ENCODE data around the gene BATF2.

The BATF2 gene

DNA sequence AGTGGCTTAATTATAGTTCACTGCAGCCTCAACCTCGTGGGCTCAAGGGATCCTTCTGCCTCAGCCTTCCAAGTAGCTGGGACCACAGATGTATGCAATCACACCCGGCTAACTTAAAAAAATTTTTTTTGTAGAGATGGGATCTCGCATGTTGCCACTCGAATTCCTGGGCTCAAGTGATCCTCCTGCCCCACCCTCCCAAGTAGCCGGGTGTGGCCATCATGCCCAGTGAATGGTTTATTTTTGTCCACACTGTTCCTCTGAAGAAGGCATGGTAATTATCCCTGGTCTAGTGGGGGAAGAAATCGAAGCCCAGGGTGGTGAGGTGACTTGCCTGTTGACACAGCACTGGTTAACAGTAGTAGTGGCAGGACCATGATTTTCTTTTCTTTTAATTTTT is 46.1 kb upstream of the BATF2 start:
- Histone ChIP-seq H3K9me3 (ENCODE audit: control insufficient read depth, low read length) (no peaks in the 10 kb centered on the region), H3K4me1 (no peaks in the 10 kb centered on the region), H3K9ac (no peak overlapping the region), H3K4me3 (ENCODE audit: low read depth, low read length) (no peak overlapping the region), H3K4me2 (ENCODE audit: low read length) (no peak overlapping the region), H2AFZ (no peak overlapping the region), H3K36me3 (ENCODE audit: control insufficient read depth, insufficient read depth, low read length) (no peaks in the 10 kb centered on the region), H3K27ac (no peak overlapping the region), H3K27me3 (ENCODE audit: control insufficient read depth, insufficient read depth, low read length) (no peaks in the 10 kb centered on the region), H3K79me2 (no peaks in the 10 kb centered on the region)
- TF ChIP-seq, protein P1, sequence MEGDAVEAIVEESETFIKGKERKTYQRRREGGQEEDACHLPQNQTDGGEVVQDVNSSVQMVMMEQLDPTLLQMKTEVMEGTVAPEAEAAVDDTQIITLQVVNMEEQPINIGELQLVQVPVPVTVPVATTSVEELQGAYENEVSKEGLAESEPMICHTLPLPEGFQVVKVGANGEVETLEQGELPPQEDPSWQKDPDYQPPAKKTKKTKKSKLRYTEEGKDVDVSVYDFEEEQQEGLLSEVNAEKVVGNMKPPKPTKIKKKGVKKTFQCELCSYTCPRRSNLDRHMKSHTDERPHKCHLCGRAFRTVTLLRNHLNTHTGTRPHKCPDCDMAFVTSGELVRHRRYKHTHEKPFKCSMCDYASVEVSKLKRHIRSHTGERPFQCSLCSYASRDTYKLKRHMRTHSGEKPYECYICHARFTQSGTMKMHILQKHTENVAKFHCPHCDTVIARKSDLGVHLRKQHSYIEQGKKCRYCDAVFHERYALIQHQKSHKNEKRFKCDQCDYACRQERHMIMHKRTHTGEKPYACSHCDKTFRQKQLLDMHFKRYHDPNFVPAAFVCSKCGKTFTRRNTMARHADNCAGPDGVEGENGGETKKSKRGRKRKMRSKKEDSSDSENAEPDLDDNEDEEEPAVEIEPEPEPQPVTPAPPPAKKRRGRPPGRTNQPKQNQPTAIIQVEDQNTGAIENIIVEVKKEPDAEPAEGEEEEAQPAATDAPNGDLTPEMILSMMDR (IDR thresholded peaks at IDR 0.05), result no peak

DNA sequence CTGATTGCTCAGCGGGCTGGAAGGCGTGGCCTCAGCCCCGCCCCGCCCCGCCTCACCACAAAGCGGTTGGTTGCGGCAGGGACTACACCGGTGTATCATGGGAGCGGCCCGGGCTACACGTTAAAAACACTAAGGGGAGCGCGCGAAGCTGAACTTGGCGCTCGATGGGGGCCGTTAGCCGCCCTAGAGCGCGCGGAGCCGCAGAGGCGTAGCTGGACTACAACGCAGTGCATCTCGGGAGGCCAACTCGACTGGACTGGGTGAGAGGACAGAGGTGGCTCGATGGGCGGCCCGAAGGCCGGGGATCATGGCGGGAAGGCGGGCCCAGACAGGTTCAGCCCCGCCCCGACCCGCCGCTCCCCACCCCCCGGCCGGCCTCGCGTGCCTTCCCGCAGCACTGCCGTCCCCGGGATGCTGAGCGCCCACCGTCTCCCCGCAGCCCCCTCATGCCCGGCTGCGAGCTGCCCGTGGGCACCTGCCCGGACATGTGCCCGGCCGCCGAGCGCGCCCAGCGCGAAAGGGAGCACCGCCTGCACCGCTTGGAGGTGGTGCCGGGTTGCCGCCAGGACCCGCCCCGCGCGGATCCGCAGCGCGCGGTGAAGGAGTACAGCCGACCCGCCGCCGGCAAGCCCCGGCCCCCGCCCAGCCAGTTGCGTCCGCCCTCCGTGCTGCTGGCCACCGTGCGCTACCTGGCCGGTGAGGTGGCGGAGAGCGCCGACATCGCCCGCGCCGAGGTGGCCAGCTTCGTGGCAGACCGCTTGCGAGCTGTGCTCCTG is 44.3 kb upstream of the BATF2 start, which contains the start of gene SAC3D1:
Gene SAC3D1 (plus strand): TSS at position 364 of the 776 bp plus-strand sequence. CDS start 83 bp downstream, at position 447.
- H3K4me1 ChIP-seq, result no peaks in the 10 kb centered on the region
- TF ChIP-seq, protein P1 (IDR thresholded peaks at IDR 0.05), result no peak
- peak within 1 kb of the TSS; percentile 63 for H3K4me3 ChIP-seq (ENCODE audit: low read depth, low read length)
- no peaks in the 10 kb centered on the region for H3K79me2 ChIP-seq
- H3K27ac ChIP-seq, result peak within 1 kb of the TSS; percentile 81
- no peaks in the 10 kb centered on the region for H3K27me3 ChIP-seq (ENCODE audit: control insufficient read depth, insufficient read depth, low read length)
- no peaks in the 10 kb centered on the region for H3K9me3 ChIP-seq (ENCODE audit: control insufficient read depth, low read length)
- peak within 1 kb of the TSS; percentile 72 for H3K4me2 ChIP-seq (ENCODE audit: low read length)
- H3K9ac ChIP-seq, result no peak within 1 kb of the TSS
- no peaks in the 10 kb centered on the region for H3K36me3 ChIP-seq (ENCODE audit: control insufficient read depth, insufficient read depth, low read length)
- peak within 1 kb of the TSS; percentile 91 for H2AFZ ChIP-seq

DNA sequence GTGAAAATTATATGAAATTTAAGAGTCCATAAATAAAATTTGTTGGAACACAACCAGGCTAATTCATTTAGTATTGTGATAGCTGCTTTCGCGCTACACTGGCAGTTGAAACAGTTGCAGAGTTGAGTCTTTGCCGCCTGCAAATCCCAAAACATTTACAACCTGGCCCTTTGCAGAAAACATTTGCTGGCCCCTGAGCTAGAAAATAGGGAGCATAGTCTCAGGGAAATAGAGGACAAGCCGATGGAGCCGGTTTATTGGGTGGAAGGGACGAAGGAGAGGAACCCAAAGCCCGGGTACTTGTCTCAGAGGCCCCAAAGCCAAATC is 43.7 kb upstream of the BATF2 start:
- Histone ChIP-seq H3K9ac (no peak overlapping the region), H3K9me3 (ENCODE audit: control insufficient read depth, low read length) (no peaks in the 10 kb centered on the region), H3K4me2 (ENCODE audit: low read length) (peak overlapping the region; percentile 72), H3K36me3 (ENCODE audit: control insufficient read depth, insufficient read depth, low read length) (no peaks in the 10 kb centered on the region), H3K27me3 (ENCODE audit: control insufficient read depth, insufficient read depth, low read length) (no peaks in the 10 kb centered on the region), H3K4me3 (ENCODE audit: low read depth, low read length) (peak overlapping the region; percentile 63), H3K27ac (peak overlapping the region; percentile 81), H3K79me2 (no peaks in the 10 kb centered on the region), H2AFZ (peak overlapping the region; percentile 91), H3K4me1 (no peaks in the 10 kb centered on the region)
- TF ChIP-seq, protein P1 (IDR thresholded peaks at IDR 0.05), result no peak

DNA sequence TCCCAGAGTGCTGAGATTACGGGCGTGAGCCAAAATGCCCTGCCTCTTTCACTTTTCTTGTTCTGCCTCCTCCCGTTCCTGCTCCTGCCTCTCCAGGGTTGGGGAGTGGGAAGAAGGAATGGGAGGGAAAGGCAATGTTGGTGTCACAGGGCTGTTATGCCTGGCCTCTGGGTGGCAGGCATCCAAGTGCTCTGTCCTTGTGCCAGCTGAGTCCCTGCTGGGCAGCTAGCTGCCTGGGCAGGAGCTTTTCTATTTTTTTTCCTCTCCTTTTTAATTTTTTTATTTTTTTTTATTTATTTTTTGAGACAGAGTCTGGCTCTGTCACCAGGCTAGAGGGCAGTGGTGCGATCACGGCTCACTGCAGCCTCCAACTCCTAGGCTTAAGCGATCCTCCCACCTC is 40.2 kb upstream of the BATF2 start:
- Histone ChIP-seq H3K4me1 (no peaks in the 10 kb centered on the region), H3K79me2 (no peaks in the 10 kb centered on the region), H3K27ac (no peak overlapping the region), H3K9ac (no peak overlapping the region), H3K36me3 (ENCODE audit: control insufficient read depth, insufficient read depth, low read length) (no peaks in the 10 kb centered on the region), H3K4me3 (ENCODE audit: low read depth, low read length) (no peak overlapping the region), H2AFZ (no peak overlapping the region), H3K9me3 (ENCODE audit: control insufficient read depth, low read length) (no peaks in the 10 kb centered on the region), H3K4me2 (ENCODE audit: low read length) (no peak overlapping the region), H3K27me3 (ENCODE audit: control insufficient read depth, insufficient read depth, low read length) (no peaks in the 10 kb centered on the region)
- TF ChIP-seq, protein P1 (IDR thresholded peaks at IDR 0.05), result no peak

DNA sequence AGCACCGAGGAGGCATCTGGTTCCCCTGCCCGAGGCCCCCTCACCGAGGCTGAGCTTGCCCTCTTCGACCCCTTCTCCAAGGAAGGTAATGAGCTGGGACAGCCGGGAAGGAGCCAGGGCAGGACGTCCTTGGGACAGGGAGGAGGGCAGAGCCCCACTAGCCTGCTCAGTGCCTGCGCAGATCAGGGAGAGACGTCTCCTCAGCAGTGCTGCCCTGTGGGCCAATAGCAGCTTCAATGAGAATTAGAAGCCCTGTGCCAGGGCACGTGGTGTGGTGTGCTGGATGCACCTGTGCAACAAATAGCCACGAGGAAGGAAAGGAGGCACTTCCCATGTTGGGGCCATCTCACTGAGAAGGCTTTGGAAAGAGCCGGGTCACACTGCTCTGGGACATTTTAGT is 38.8 kb upstream of the BATF2 start:
- TF ChIP-seq, protein P1 (IDR thresholded peaks at IDR 0.05), result no peak
- no peak overlapping the region for H3K4me3 ChIP-seq (ENCODE audit: low read depth, low read length)
- no peak overlapping the region for H2AFZ ChIP-seq
- no peaks in the 10 kb centered on the region for H3K4me1 ChIP-seq
- H3K27me3 ChIP-seq (ENCODE audit: control insufficient read depth, insufficient read depth, low read length), result no peaks in the 10 kb centered on the region
- H3K36me3 ChIP-seq (ENCODE audit: control insufficient read depth, insufficient read depth, low read length), result no peaks in the 10 kb centered on the region
- no peaks in the 10 kb centered on the region for H3K9me3 ChIP-seq (ENCODE audit: control insufficient read depth, low read length)
- H3K4me2 ChIP-seq (ENCODE audit: low read length), result no peak overlapping the region
- no peak overlapping the region for H3K9ac ChIP-seq
- no peak overlapping the region for H3K27ac ChIP-seq
- no peaks in the 10 kb centered on the region for H3K79me2 ChIP-seq

All from parathyroid adenoma (tissue), 2 donors.